EH (cell line): Measurements from ENCODE around the gene FLRT1.
A peak's percentile ranks its signal among the peaks of the same experiment; 100 is the strongest.

Experiments
- DNase-seq: peaks from one replicate; pipeline ENCODE4 v3.0.0-alpha.2; 2015; ENCODE audit warnings: low read depth

FLRT1 gene

GRCh38 chr11:64035576-64035975 lies at the start of gene FLRT1:
FLRT1 (plus strand) TSS chr11:64035931; CDS start chr11:64116268, 80,337 bp downstream.
- no peak for DNase-seq

- peak; percentile 92 for DNase-seq
Observed at GRCh38 chr11:63986156-63986931, 49.4 kb upstream of the FLRT1 start, which contains the start of gene OTUB1. OTUB1 (plus strand) TSS chr11:63986438; CDS start chr11:63986457, 19 bp downstream.

GRCh38 chr11:63986932-63987513 lies 48.7 kb upstream of the FLRT1 start:
- DNase-seq: no peak

- no peak for DNase-seq
Observed at GRCh38 chr11:63991558-63991957, 44.2 kb upstream of the FLRT1 start.

GRCh38 chr11:63993100-63993499 lies 42.6 kb upstream of the FLRT1 start:
- no peak for DNase-seq

- no peak for DNase-seq
Observed at GRCh38 chr11:63993993-63994392, 41.7 kb upstream of the FLRT1 start.

- no peak for DNase-seq
Observed at GRCh38 chr11:63996512-63996911, 39.2 kb upstream of the FLRT1 start.

- DNase-seq: no peak
Observed at GRCh38 chr11:63997104-63997700, 38.5 kb upstream of the FLRT1 start.

GRCh38 chr11:63997801-63998337 lies 37.9 kb upstream of the FLRT1 start:
- DNase-seq: no peak

- DNase-seq: no peak
Observed at GRCh38 chr11:63998558-63999348, 37.0 kb upstream of the FLRT1 start.

GRCh38 chr11:63999349-64000025 lies 36.2 kb upstream of the FLRT1 start:
- DNase-seq: peak; percentile 55

GRCh38 chr11:64000026-64000739 lies 35.5 kb upstream of the FLRT1 start:
- DNase-seq: peak; percentile 72

GRCh38 chr11:64000740-64001483 lies 34.8 kb upstream of the FLRT1 start:
- no peak for DNase-seq

GRCh38 chr11:64001484-64002420 lies 34.0 kb upstream of the FLRT1 start:
- peak; percentile 50 for DNase-seq

- peak; percentile 34 for DNase-seq
Observed at GRCh38 chr11:64003807-64004589, 31.7 kb upstream of the FLRT1 start.

- DNase-seq: peak; percentile 31
Observed at GRCh38 chr11:64004590-64004984, 31.1 kb upstream of the FLRT1 start.

- no peak for DNase-seq
Observed at GRCh38 chr11:64005691-64006090, 30.0 kb upstream of the FLRT1 start.

- DNase-seq: no peak
Observed at GRCh38 chr11:64006398-64006797, 29.3 kb upstream of the FLRT1 start.
